OCI-LY1 (cell line): ENCODE results near the gene KCP.

ENCODE experiments used
- CTCF ChIP-seq: fragments of 200-600 bp; sonication (generic), shearing (Covaris generic); IDR thresholded peaks from 2 replicates; pipeline ENCODE4 v1.5.1; 2017; ENCODE audit warnings: mild to moderate bottlenecking, antibody characterized with exemption, low read length, moderate library complexity, mixed read lengths
- EZH2 ChIP-seq: fragments of 200-600 bp; sonication (generic), shearing (Covaris generic); IDR thresholded peaks from 2 replicates; pipeline ENCODE4 v1.8.0; 2017; ENCODE audit warnings: borderline replicate concordance, mixed run types, mild to moderate bottlenecking, antibody characterized with exemption, low read length, moderate library complexity, mixed read lengths

GRCh38 chr7:128871050-128871449, 39.5 kb downstream of the KCP start:
- TF ChIP-seq EZH2 (no peak), CTCF (no peak)
